Keratinocyte (primary cell): ENCODE data around the gene SLC34A3. TPM values are rescaled to one million over a fixed set of nuclear protein-coding genes. Genes with fewer than 3 reads are reported as not detected.

Experiments used
- DNase-seq: peaks from one replicate; pipeline ENCODE4 v3.0.0-alpha.2; 2011; ENCODE audit warnings: low read depth, missing footprints, low spot score
- FAIRE-seq: peaks from 2 replicates; lab custom pipeline; 2011; peaks lifted over from hg19 to GRCh38; lab: Jason Lieb, UNC
- H2AFZ ChIP-seq: 2 replicates; pipeline ENCODE4 v1.6.0; 2012; ENCODE audit warnings: low read length, control low read depth, inconsistent platforms; ENCODE audit not compliant: control insufficient read depth
- H3K27ac ChIP-seq: 2 replicates; pipeline ENCODE4 v1.5.1; 2011; ENCODE audit warnings: low read length; ENCODE audit not compliant: control insufficient read depth, insufficient read depth
- H3K27me3 ChIP-seq: 3 replicates; pipeline ENCODE4 v1.6.0; 2011; ENCODE audit warnings: low read length; ENCODE audit not compliant: control insufficient read depth, insufficient read depth; ENCODE audit errors: extremely low read depth
- H3K36me3 ChIP-seq, 2 experiments: 2 replicates in 1 of 2; 3 replicates in 1 of 2; pipeline ENCODE4 v1.5.1; 2011; ENCODE audit warnings: low read length in 2 of 2, mild to moderate bottlenecking in 1 of 2; ENCODE audit not compliant: control insufficient read depth in 2 of 2, insufficient read depth in 2 of 2; ENCODE audit errors: extremely low read depth in 1 of 2
- H3K4me1 ChIP-seq: 3 replicates; pipeline ENCODE4 v1.5.1; 2011; ENCODE audit warnings: low read length; ENCODE audit not compliant: control insufficient read depth, insufficient read depth; ENCODE audit errors: extremely low read depth
- H3K4me2 ChIP-seq: 3 replicates; pipeline ENCODE4 v1.6.0; 2011; ENCODE audit warnings: low read depth, low read length; ENCODE audit not compliant: control insufficient read depth, insufficient read depth; ENCODE audit errors: extremely low read depth
- H3K4me3 ChIP-seq, 3 experiments: fragments of 200-600 bp in 1 of 3; sonication (generic) in 1 of 3; 2 replicates in 2 of 3; 3 replicates in 1 of 3; pipeline ENCODE4 v1.5.1; 2011 to 2016; ENCODE audit warnings: low read length in 3 of 3, mild to moderate bottlenecking in 3 of 3, control low read depth in 2 of 3, inconsistent platforms in 1 of 3, low read depth in 1 of 3, mixed read lengths in 1 of 3, mixed run types in 1 of 3, moderate library complexity in 1 of 3; ENCODE audit not compliant: control insufficient read depth in 2 of 3, insufficient read depth in 2 of 3; ENCODE audit errors: extremely low read depth in 1 of 3
- H3K79me2 ChIP-seq: 2 replicates; pipeline ENCODE4 v1.6.0; 2012; ENCODE audit warnings: low read length; ENCODE audit not compliant: control insufficient read depth, insufficient read depth
- H3K9ac ChIP-seq: 3 replicates; pipeline ENCODE4 v1.6.0; 2011; ENCODE audit warnings: low read length; ENCODE audit not compliant: control insufficient read depth, insufficient read depth; ENCODE audit errors: extremely low read depth
- H3K9me1 ChIP-seq: 3 replicates; pipeline ENCODE4 v1.6.0; 2011; ENCODE audit warnings: low read length; ENCODE audit not compliant: control insufficient read depth, insufficient read depth; ENCODE audit errors: extremely low read depth
- H3K9me3 ChIP-seq: 2 replicates; pipeline ENCODE4 v1.5.1; 2012; ENCODE audit warnings: low read depth, low read length; ENCODE audit not compliant: control insufficient read depth
- H4K20me1 ChIP-seq: 3 replicates; pipeline ENCODE4 v1.6.0; 2011; ENCODE audit warnings: low read length; ENCODE audit not compliant: control insufficient read depth, insufficient read depth; ENCODE audit errors: extremely low read depth
- EZH2 ChIP-seq: IDR thresholded peaks from one replicate; pipeline ENCODE4 v1.6.1; 2012; ENCODE audit warnings: inconsistent platforms, mild to moderate bottlenecking, low read length, moderate library complexity
- dilution Hi-C: fragments of 300-500 bp; cut with MboI; formaldehyde crosslinking; loops from one replicate; pipeline ENCODE4 v1.7.0; 2020; ENCODE audit warnings: low sequenced_read_pairs; ENCODE audit not compliant: extremely low pct_ligation_motif_present
- polyA plus RNA-seq, 5 experiments: library from polyadenylated mRNA; depleted of rRNA in 3 of 5; stranded (reverse) in 3 of 5; stranded (forward) in 1 of 5; unstranded in 1 of 5; fragments of >200 nt; gene quantifications; 1 replicate in 1 of 5; 2 replicates in 3 of 5; 3 replicates in 1 of 5; pipeline versions ENCODE4 v1.2.1 to v1.2.3, GENCODE V29; 2011 to 2012; ENCODE audit warnings: missing spikeins in 2 of 5, low read depth in 1 of 5, low replicate concordance in 1 of 5
- TF ChIP-seq, protein P1 (sequence below), 3 experiments: IDR thresholded peaks in 1 of 3; conservative IDR thresholded peaks in 1 of 3; optimal IDR thresholded peaks in 1 of 3; 2 replicates in 2 of 3; 3 replicates in 1 of 3; pipeline versions ENCODE3 to v1.5.1; 2011; ENCODE audit warnings: low read length in 3 of 3, mild to moderate bottlenecking in 3 of 3, moderate library complexity in 2 of 3, control low read depth in 1 of 3, inconsistent platforms in 1 of 3; ENCODE audit not compliant: insufficient read depth in 2 of 3; ENCODE audit errors: extremely low read depth in 1 of 3

The SLC34A3 gene
- polyA plus RNA-seq, 1 donor (not counting 4 experiments of a cell fraction or from before 2014, with no cell fraction given) = not detected

DNA sequence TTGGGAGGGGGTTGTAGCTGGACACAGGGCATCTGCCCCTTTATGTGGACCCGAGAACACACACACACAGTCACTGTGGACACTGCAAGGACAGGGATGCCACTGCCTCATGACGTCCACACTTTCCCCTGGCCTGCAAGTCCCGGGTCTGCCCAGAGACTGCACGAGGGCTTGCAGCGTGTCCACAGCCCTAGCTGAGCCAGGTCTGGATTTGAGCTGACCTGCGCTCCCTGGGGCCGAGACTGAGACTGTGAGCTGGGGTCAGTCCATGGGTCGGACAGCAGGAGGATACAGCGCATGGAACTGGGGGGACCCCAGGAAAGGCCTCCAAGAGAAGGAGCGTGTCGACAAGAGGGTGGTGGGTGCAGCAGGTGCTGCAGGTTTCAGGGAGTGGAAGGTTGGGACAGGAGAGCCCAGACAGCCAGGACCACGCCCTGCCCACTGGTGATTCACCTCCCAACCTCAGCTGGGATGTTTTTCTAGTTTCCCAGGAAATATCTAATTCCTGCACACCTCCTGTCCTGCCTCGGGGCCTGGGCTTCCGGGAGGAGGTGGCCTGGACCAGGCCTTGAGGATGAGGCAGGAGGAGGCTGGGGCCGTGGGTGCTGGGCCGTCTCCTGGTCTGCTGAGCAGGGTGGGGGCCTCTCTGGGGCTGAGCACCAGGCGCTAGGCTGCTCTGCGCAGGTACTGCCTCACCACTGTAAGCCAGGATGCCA lies 4.2 kb upstream of the SLC34A3 start:
- Histone ChIP-seq H3K9me3 (no peaks in the 10 kb centered on the region), H3K9me1 (no peaks in the 10 kb centered on the region), H3K4me1 (peaks cover 40% of the 10 kb centered on the region), H3K36me3 (no peaks in the 10 kb centered on the region), H2AFZ (peak overlapping the region; percentile 80), H3K27ac (peak overlapping the region; percentile 25), H3K79me2 (no peaks in the 10 kb centered on the region), H3K9ac (peak overlapping the region; percentile 41), H4K20me1 (no peaks in the 10 kb centered on the region), H3K4me3 (no peak overlapping the region), H3K27me3 (peaks cover 3% of the 10 kb centered on the region), H3K4me2 (peak overlapping the region; percentile 69)
- no peak for TF ChIP-seq EZH2
- TF ChIP-seq, protein P1, sequence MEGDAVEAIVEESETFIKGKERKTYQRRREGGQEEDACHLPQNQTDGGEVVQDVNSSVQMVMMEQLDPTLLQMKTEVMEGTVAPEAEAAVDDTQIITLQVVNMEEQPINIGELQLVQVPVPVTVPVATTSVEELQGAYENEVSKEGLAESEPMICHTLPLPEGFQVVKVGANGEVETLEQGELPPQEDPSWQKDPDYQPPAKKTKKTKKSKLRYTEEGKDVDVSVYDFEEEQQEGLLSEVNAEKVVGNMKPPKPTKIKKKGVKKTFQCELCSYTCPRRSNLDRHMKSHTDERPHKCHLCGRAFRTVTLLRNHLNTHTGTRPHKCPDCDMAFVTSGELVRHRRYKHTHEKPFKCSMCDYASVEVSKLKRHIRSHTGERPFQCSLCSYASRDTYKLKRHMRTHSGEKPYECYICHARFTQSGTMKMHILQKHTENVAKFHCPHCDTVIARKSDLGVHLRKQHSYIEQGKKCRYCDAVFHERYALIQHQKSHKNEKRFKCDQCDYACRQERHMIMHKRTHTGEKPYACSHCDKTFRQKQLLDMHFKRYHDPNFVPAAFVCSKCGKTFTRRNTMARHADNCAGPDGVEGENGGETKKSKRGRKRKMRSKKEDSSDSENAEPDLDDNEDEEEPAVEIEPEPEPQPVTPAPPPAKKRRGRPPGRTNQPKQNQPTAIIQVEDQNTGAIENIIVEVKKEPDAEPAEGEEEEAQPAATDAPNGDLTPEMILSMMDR (optimal IDR thresholded peaks at IDR 0.05 in 1 of 3, IDR thresholded peaks at IDR 0.05 in 1 of 3, conservative IDR thresholded peaks at IDR 0.05 in 1 of 3; ENCODE audit: extremely low read depth in 1 of 3, insufficient read depth in 2 of 3, low read length in 3 of 3) = no peak
- dilution Hi-C loops = no loop called here
- DNase-seq = no peak
- peak; percentile 61 for FAIRE-seq

DNA sequence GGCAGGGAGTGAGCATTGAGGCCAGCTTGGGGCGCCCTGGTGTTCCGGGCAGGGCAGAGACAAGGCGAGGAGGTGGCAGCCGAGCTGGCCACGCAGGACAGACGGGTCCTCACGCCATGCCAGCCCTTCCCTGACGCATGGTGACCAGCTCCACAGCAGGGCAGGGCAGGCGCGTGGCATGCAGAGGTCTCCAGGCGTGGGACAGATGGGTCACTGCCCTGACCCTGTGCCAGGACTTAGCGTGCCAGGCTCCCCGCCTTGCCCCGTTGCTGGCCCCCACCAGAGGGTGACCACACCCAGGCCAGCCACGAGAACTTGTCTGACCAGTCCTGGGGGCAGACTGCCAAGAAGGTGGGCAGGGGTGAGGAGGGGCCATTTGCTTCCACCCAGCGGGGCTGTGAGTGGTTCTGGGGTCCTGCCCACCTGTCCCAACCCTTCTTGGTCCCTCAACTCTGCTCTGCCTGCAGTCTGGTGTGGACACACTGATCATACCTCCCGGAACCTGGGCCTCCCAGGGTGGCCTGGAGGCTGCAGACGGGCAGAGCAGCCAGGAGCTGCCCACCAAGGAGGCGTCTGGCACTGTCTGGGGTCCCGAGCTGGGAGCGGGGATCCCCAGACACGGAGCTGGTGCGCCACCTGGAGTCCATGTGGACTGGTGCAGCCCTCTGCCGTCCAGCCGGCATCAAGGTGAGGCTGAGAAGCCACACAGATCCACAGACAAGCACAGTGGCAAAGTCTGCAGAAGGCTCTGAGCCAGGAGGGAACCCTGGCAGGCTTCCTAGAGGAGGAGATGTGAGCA lies 3.4 kb upstream of the SLC34A3 start, which contains the start of gene RNF224:
Gene RNF224, plus strand, starts transcription at position 449 of the 799 bp plus-strand sequence. CDS start 834 bp downstream, outside the sequence.
- no peaks in the 10 kb centered on the region for H3K9me3 ChIP-seq
- H3K4me1 ChIP-seq = peaks cover 40% of the 10 kb centered on the region
- DNase-seq = no peak
- no peaks in the 10 kb centered on the region for H3K79me2 ChIP-seq
- no peaks in the 10 kb centered on the region for H4K20me1 ChIP-seq
- peak; percentile 66 for FAIRE-seq
- peak within 1 kb of the TSS in 1 of 3 experiments; percentile 20 for H3K4me3 ChIP-seq
- no peaks in the 10 kb centered on the region for H3K36me3 ChIP-seq
- no peak for TF ChIP-seq EZH2
- TF ChIP-seq, protein P1 (optimal IDR thresholded peaks at IDR 0.05 in 1 of 3, IDR thresholded peaks at IDR 0.05 in 1 of 3, conservative IDR thresholded peaks at IDR 0.05 in 1 of 3; ENCODE audit: extremely low read depth in 1 of 3, insufficient read depth in 2 of 3, low read length in 3 of 3) = peak in 2 of 3 experiments; percentile 91 to 94
- H3K9me1 ChIP-seq = no peaks in the 10 kb centered on the region
- dilution Hi-C loops = no loop called here
- H3K27me3 ChIP-seq = peaks cover 3% of the 10 kb centered on the region
- H3K9ac ChIP-seq = peak within 1 kb of the TSS; percentile 41
- H2AFZ ChIP-seq = peak within 1 kb of the TSS; percentile 80
- H3K4me2 ChIP-seq = peak within 1 kb of the TSS; percentile 69
- H3K27ac ChIP-seq = peak within 1 kb of the TSS; percentile 25
